ENCODE data around the gene GMDS. TPM values are rescaled to one million over a fixed set of nuclear protein-coding genes. Genes with fewer than 3 reads are reported as not detected.

Gene GMDS
- total and polyA plus RNA-seq, 2 donors (not counting 3 experiments of a cell fraction or from before 2014, with no cell fraction given): 9.8 to 23.5 TPM

DNA sequence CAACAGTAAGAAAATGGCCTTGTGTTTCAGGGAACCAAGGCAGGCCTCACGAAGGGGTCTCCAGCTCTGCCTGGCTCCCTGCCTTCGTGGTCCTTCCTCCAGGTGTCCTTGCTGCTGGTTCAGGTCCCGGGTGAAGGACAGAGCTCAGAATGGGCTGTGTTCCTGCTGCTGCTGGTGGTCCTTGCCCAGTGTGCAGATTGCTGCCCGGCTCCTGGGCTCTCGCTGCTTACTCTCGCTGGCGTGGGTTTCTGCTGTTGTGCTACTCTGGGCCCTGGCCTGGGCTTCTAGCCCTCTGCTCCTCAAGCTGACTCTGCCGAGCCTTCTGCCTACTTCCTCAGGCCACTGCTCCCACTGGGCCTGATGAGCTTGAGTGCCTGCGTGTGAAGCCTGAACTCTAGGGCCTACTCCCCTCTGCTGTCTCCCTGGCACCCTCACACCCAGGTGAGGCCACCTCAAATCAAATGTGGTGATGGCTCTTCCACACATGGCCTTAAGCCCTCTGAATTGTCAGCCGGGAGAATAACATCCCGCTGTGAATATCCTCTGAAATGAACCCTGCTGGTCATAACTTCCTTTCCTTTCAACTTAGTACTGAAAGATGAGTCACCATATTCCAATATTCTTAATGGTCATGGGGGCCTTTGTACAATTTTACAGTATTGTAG, 464.1 kb downstream of the GMDS start:
- H2AFZ ChIP-seq (ENCODE audit: low read depth, low read length): peak overlapping the region; percentile 45
- peak; percentile 76 for DNase-seq (ENCODE audit: low read depth, low spot score)
- BruUV-seq (replicated peaks): no TSS peak
- H3K27me3 ChIP-seq (ENCODE audit: control insufficient read depth in 2 of 2, insufficient read depth in 2 of 2, low read length in 2 of 2): no peaks in the 10 kb centered on the region
- H4K20me1 ChIP-seq (replicated peaks; ENCODE audit: control insufficient read depth, extremely low read depth, insufficient read depth, low read length): no peaks in the 10 kb centered on the region
- peak; percentile 44 for FAIRE-seq
- ChIA-PET CTCF (interaction anchor here (1.0 to 2.0 kb wide), 7 partner anchors 10 to 323 kb away, joined by 3 to 6 read pairs (median 3); no protein-coding TSS in a partner anchor), POLR2A (no interaction called here)
- no peak overlapping the region for H3K9ac ChIP-seq (replicated peaks; ENCODE audit: extremely low read depth, insufficient read depth, low read length)
- H3K9me1 ChIP-seq (replicated peaks; ENCODE audit: control insufficient read depth, extremely low read depth, insufficient read depth, low read length): no peaks in the 10 kb centered on the region
- dilution Hi-C loops (cut with MboI; ENCODE audit: extremely low pct_ligation_motif_present, low sequenced_read_pairs) (loop anchor here (25.0 kb wide), 1 partner anchor 331 kb away; no protein-coding TSS in a partner anchor), intact Hi-C loops (cut with micrococcal nuclease) (loop anchor here (10.0 kb wide), 1 partner anchor 574 kb away; no protein-coding TSS in a partner anchor)
- no peaks in the 10 kb centered on the region for H3K79me2 ChIP-seq (ENCODE audit: control insufficient read depth, insufficient read depth, low read length)
- peak overlapping the region; percentile 23 for H3K27ac ChIP-seq (ENCODE audit: insufficient read depth, low read depth, low read length)
- TF ChIP-seq GATA2 (IDR thresholded peaks at IDR 0.05; ENCODE audit: insufficient read depth, insufficient read length, low read depth, low read length) (no peak), FOS (IDR thresholded peaks at IDR 0.05; ENCODE audit: borderline replicate concordance, insufficient read depth, low read length) (peak; percentile 89), POLR2AphosphoS5 (IDR thresholded peaks at IDR 0.05; ENCODE audit: insufficient read depth, low read depth, low read length) (no peak), EZH2 (IDR thresholded peaks at IDR 0.05; ENCODE audit: borderline replicate concordance, low read depth, low read length, severe bottlenecking) (no peak), JUN (IDR thresholded peaks at IDR 0.05; ENCODE audit: borderline replicate concordance, insufficient read depth, insufficient read length, low read depth) (peak; percentile 89), POLR2A (IDR thresholded peaks at IDR 0.05; ENCODE audit: low read depth, low read length) (no peak), MYC (IDR thresholded peaks at IDR 0.05; ENCODE audit: low read depth, low read length) (no peak)
- TF ChIP-seq, protein P1, sequence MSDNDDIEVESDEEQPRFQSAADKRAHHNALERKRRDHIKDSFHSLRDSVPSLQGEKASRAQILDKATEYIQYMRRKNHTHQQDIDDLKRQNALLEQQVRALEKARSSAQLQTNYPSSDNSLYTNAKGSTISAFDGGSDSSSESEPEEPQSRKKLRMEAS (IDR thresholded peaks at IDR 0.05; ENCODE audit: insufficient read depth, insufficient read length): peak; percentile 68
- TF ChIP-seq, protein P2, sequence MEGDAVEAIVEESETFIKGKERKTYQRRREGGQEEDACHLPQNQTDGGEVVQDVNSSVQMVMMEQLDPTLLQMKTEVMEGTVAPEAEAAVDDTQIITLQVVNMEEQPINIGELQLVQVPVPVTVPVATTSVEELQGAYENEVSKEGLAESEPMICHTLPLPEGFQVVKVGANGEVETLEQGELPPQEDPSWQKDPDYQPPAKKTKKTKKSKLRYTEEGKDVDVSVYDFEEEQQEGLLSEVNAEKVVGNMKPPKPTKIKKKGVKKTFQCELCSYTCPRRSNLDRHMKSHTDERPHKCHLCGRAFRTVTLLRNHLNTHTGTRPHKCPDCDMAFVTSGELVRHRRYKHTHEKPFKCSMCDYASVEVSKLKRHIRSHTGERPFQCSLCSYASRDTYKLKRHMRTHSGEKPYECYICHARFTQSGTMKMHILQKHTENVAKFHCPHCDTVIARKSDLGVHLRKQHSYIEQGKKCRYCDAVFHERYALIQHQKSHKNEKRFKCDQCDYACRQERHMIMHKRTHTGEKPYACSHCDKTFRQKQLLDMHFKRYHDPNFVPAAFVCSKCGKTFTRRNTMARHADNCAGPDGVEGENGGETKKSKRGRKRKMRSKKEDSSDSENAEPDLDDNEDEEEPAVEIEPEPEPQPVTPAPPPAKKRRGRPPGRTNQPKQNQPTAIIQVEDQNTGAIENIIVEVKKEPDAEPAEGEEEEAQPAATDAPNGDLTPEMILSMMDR (IDR thresholded peaks at IDR 0.05; ENCODE audit: extremely low read depth in 1 of 2, insufficient read depth in 1 of 2, low read depth in 1 of 2, low read length in 2 of 2): no peak
- no peak overlapping the region for H3K4me3 ChIP-seq (replicated peaks in 1 of 3; ENCODE audit: insufficient read depth in 1 of 3, low read depth in 1 of 3, low read length in 3 of 3)
- H3K36me3 ChIP-seq (ENCODE audit: control insufficient read depth in 2 of 2, extremely low read depth in 1 of 2, insufficient read depth in 2 of 2, low read length in 2 of 2): no peaks in the 10 kb centered on the region
- H3K4me1 ChIP-seq (ENCODE audit: control insufficient read depth, extremely low read depth, insufficient read depth, low read length): peaks cover 26% of the 10 kb centered on the region
- H3K9me3 ChIP-seq (replicated peaks; ENCODE audit: control insufficient read depth, insufficient read depth, low read length): no peaks in the 10 kb centered on the region
- peak overlapping the region; percentile 16 for H3K4me2 ChIP-seq (ENCODE audit: insufficient read depth, low read length)

All from endothelial cell of umbilical vein (primary cell).